HPDE6-E6E7 (cell line): ENCODE results near the gene COBLL1.
A peak's percentile ranks its signal among the peaks of the same experiment; 100 is the strongest.
"Not testable (repeated sequence)": the region's sequence is repeated elsewhere in the genome, so short reads cannot be mapped to it uniquely, and the experiment has no call there.

Experiments used
- DNase-seq: peaks from one replicate; pipeline ENCODE4 v3.0.0; 2011; ENCODE audit warnings: missing footprints; ENCODE audit errors: extremely low spot score

COBLL1 gene

GRCh38 chr2:164859906-164860693 lies 18.5 kb upstream of the COBLL1 start:
- not testable (repeated sequence) for DNase-seq

- DNase-seq: no peak
Observed at GRCh38 chr2:164859251-164859818, 17.7 kb upstream of the COBLL1 start.

DNA sequence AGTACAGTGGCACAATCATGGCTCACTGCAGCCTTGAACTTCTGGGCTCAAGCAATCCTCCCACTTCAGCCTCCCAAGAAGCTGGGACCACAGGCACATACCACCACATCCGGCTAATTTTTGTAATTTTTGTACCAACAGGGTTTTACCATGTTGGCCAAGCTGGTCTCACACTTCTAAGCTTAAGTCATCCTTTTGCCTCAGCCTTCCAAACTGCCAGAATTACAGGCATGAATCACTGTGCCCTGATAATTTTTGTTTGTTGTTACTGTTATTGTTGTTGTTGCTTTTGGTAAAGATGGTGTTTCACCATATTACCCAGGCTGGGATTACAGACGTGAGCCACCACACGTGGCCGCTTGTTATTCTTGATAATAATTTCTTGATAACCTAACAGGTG lies 10.5 kb upstream of the COBLL1 start:
- DNase-seq: no peak

DNA sequence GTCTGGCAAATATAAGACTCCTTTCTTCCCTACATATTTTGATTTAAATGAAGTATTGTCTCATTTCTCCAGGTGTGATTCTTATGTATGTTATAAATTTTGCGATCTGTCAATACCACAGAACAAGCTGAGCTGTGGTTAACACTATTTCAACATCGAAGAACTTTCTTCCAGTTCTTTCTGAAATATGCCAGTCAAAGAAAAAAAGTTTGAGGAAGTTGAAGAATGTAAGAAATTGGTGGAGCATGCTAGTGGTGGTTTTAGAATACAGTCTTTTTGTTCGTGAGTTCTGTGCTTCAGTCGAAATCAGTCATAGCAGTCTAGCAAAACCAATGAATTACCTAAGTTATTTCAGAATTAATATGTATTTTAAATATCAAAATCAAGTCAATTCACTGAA lies 8.6 kb upstream of the COBLL1 start:
- no peak for DNase-seq

DNA sequence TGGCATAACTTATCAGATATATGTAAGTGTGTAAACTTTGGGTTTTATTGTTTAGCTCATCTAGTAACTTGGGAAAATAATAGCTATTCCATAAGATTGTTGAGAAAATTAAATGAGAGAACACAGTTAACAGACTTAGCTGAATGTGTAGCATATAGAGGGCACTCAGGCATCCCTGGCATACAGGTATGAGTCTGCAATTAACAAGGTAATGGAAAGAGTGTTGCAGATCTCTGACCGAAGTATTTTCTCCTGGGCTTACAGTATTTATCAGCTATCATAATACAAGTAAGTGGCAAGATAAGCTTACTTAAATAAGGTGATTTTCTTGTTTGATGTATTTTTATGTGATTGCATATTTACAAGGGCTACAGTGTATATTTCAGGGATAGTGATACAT lies 7.9 kb upstream of the COBLL1 start:
- DNase-seq: no peak

DNA sequence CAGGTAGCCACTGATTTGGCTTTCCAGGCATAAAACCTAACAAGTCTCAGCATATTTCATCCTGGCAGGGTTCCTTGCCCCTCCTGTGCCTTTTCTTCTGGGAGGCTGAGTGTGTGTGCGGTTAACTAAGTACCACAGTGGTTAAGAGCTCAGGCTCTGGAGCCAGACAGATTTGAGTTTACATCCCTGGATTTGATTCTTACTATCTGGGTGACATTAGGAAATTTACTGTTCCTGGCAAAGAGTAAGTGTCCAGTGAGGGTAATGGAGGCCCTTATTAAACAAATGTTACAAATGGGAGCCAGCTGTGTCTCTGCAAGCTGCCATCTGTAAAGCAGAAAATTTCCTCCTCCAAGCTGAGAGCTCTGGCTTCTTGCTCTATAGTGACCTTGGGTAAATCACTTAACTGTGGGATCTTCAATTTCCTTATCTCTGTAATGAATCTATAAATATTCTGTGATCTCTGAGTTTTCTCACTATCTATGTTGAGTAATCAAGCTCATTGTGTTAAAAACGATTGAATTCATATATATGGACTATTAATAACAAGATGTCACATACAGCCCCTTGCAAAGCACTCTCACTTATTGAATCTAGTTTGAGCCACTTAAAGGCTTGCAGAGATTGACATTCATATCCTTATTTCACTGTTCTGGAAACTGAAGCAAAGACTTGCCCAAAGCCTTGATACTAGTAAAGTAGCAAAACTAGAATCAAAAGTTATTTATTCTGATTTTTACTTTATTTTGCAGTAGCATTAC lies 6.5 kb upstream of the COBLL1 start:
- DNase-seq: no peak

DNA sequence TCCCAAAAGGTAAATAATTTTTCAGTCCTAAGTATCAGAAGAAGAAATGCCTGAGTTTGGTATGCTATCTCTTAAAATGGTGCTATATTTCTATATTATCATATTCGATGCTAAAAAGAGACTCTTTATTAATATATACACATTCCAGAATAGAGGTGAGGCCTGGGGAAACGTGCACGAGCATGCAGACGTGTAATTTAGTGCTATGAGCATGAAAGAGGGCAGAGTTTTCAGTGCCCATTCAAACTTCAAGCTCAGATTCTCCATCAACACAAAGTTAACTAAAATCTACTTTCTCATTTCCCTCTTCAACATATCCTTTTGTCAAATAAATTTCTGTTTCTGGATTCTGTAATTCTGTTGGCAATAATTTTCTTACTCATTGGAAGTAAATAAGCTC lies 5.7 kb upstream of the COBLL1 start:
- DNase-seq: no peak

DNA sequence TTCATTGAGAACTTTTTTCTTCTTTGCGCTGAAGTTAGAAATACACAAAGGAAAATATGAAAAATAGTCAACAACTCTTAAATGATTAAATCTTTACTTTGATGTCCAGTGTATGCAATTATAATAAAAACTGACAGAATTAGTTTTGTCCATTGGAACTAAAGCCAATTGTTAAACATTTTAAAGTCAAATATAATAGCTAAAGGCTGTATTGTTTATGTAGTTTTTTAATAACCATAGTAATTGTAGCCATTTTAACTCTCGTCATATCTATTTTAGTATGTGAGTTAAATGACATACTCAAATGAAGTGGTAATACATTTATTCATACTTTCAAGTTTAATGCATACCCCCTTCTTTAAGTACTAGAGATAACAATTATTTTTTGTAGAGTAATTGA lies 4.7 kb upstream of the COBLL1 start:
- no peak for DNase-seq

- no peak for DNase-seq
Observed at GRCh38 chr2:164843346-164843911, 1.8 kb upstream of the COBLL1 start.

GRCh38 chr2:164842624-164842966 lies 972 bp upstream of the COBLL1 start:
- no peak for DNase-seq

DNA sequence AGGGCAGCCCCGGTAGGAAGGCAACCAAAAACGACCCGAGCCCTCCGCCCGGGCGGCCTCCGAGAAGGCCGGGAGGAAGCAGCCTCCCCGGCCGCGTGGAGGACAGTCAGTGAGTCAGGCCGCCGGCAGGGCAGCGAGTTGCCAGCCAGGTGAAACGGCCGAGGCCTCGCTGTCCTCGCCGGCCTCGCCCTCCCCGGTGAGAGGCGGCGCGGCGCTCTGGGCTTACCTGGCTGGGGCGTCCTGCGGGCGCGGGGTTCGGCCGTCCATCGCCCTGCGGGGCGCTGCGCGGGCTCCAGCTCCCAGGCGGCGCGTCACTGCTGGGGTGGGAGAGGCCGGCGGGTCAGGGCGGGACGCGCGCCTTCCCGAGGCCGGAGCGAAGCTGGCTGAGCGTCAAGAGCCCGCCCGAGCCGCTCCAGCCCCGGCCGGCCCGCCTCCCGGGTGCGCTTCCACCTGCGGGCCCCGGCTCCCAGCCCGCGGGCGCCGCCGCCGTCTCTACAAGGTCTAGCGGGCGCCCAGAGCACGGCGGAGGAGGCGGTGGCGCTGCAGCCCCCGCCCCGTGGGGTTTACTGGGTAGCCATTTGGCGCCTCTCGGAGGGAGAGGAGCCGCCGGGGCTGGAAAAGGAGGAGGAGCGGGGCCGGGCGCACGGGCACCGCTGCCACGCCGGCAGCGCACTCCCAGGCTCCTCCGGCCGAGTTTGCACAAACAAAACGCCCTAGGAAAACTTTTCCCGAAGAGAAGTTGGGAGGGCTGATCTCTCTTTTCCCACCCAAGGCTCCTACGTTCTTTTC lies 499 bp downstream of the COBLL1 start:
- DNase-seq: peak; percentile 40

DNA sequence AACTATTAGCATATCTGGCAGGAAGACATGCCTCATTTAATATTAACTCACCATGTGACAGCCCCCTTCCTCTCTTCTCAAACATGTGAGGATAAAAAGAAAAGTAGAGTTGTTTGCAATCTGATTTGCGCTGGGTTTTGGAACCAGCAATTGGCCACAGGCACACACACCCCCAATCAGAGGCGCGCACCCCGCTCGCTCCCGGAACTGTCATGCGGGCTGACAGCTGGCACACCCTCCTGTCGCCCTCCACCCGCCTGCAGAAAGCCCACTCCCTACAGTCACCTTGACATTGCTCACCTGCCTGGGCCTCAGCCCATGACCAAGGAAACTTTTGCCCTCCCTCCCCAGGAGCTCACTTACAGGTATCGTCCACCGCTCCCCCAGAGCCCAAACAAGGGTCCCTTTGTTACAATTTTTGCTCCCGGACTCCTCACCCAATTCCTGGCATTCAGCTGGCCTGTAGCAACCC lies 1.1 kb downstream of the COBLL1 start:
- no peak for DNase-seq

- DNase-seq: no peak
Observed at GRCh38 chr2:164839914-164840457, 1.6 kb downstream of the COBLL1 start.

GRCh38 chr2:164837807-164838206 lies 3.8 kb downstream of the COBLL1 start:
- DNase-seq: no peak

- DNase-seq: no peak
Observed at GRCh38 chr2:164836907-164837306, 4.7 kb downstream of the COBLL1 start.

GRCh38 chr2:164835302-164835701 lies 6.3 kb downstream of the COBLL1 start:
- no peak for DNase-seq

DNA sequence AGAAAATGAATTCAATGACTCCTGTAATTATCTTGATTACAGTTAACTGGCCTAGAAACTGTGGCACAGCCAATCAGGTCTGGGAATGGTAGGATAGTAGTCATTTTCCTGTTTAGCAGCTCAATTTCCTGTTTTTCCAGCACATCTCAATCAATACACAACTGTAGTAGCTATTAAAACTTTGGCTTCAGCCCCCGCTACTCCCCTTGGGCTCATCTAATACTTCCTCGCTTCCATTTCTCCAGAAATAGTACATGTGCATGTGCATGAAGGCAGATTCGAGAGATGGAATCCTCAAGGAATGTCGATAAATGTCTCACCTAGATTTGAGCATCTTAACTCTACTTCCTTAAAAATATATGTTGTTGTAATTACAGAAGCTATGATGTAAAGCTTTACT lies 9.7 kb downstream of the COBLL1 start:
- no peak for DNase-seq

- DNase-seq: no peak
Observed at GRCh38 chr2:164831180-164831579, 10.4 kb downstream of the COBLL1 start.

DNA sequence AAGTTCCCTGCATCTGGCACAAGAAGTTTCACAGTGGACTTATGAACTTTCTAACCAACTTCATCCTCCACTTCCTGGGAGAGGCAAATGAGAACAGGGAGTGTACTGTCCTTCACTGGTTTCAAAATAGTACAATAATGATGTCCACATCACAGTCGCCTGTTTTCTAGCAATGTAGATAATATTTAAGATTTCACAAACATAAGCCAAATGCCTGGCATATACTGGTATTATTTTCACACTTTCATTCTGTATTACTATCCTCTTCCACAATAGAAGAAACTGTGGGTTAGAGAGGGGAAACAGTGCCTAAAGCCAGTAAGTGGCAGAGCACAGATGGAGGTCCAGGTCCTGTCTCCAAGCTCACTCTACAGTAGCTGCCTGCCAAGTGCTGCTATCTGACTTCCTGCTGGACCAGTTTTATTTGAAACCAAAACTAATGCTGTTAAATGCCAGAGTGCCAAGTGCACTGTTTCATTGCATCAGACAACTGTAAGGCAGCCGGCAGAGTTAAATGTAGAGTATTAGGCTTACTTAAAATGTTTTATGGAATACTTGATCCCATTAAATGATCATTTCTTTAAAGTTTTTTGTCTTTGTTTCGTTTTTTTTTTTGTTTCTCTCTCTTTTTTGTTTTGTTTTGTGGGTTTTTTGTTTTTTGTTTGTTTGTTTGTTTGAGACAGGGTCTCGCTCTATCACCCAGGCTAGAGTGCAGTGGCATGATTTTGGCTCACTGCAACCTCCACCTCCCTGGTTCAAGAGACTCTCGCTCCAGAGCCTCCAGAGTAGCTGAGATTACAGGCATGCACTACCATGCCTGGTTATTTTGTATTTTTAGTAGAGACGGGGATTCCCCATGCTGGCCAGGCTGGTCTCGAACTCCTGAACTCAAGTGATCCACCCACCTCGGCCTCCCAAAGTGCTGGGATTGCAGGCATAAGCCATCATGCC lies 15.1 kb downstream of the COBLL1 start:
- DNase-seq: peak; percentile 64

- DNase-seq: no peak
Observed at GRCh38 chr2:164824872-164825271, 16.8 kb downstream of the COBLL1 start.
